ENCODE results near the gene MAOB.

MAOB gene

DNA sequence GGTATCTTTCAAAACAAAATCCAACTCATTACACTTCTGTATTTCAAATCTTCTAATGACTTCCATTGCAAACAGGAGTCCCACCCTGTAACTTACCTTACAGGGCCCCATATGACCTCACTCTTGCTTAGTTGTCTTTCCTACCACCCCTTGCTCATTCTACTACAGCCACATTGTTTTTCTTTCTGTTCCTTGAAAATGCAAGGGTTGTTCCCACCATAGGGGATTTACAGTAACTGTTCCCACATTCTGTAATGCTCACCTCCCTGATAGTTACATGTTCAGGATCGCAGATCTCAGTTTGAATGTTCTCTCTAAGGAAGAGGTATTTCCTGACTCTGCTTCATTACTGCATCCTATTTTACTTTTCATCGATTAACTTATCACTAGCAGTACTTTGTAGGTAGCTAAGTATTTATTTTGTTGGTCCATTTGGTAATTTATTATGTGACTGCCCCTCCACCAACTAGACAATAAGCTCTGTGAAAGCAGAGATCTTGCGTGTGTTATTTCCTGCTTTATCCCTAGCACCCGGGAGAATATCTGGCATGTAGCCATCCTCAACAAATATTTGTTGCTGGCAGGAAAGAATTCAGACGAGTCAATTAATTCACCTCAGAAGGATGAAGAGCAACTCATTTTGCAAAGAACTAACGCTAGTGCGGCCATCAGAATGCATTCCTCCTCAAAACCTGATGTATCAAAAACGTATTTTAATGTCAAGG lies 21.4 kb downstream of the MAOB start:
- TF ChIP-seq, protein P1, sequence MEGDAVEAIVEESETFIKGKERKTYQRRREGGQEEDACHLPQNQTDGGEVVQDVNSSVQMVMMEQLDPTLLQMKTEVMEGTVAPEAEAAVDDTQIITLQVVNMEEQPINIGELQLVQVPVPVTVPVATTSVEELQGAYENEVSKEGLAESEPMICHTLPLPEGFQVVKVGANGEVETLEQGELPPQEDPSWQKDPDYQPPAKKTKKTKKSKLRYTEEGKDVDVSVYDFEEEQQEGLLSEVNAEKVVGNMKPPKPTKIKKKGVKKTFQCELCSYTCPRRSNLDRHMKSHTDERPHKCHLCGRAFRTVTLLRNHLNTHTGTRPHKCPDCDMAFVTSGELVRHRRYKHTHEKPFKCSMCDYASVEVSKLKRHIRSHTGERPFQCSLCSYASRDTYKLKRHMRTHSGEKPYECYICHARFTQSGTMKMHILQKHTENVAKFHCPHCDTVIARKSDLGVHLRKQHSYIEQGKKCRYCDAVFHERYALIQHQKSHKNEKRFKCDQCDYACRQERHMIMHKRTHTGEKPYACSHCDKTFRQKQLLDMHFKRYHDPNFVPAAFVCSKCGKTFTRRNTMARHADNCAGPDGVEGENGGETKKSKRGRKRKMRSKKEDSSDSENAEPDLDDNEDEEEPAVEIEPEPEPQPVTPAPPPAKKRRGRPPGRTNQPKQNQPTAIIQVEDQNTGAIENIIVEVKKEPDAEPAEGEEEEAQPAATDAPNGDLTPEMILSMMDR (conservative IDR thresholded peaks at IDR 0.05; ENCODE audit: low read depth, low read length), result no peak
- Histone ChIP-seq H4K20me1 (ENCODE audit: insufficient read depth) (no peaks in the 10 kb centered on the region), H3K79me2 (ENCODE audit: insufficient read depth, low read depth) (no peaks in the 10 kb centered on the region), H3K27ac (no peak overlapping the region), H3K9ac (no peak overlapping the region), H3K4me2 (no peak overlapping the region), H3K27me3 (ENCODE audit: insufficient read depth, low read depth) (no peaks in the 10 kb centered on the region), H3K4me3 (IDR thresholded peaks at IDR 0.05; ENCODE audit: insufficient read depth, low read depth, low read length) (no peak overlapping the region), H2AFZ (ENCODE audit: low read depth) (no peak overlapping the region), H3K36me3 (ENCODE audit: insufficient read depth) (no peaks in the 10 kb centered on the region), H3K4me1 (ENCODE audit: low read depth, poor library complexity, severe bottlenecking) (no peaks in the 10 kb centered on the region)

GRCh38 chrX:43853225-43853828 lies 28.9 kb downstream of the MAOB start:
- Histone ChIP-seq H3K27ac (no peak overlapping the region), H3K4me2 (no peak overlapping the region), H3K27me3 (ENCODE audit: insufficient read depth, low read depth) (no peaks in the 10 kb centered on the region), H2AFZ (ENCODE audit: low read depth) (no peak overlapping the region), H3K4me1 (ENCODE audit: low read depth, poor library complexity, severe bottlenecking) (no peaks in the 10 kb centered on the region), H3K4me3 (IDR thresholded peaks at IDR 0.05; ENCODE audit: insufficient read depth, low read depth, low read length) (no peak overlapping the region), H4K20me1 (ENCODE audit: insufficient read depth) (no peaks in the 10 kb centered on the region), H3K79me2 (ENCODE audit: insufficient read depth, low read depth) (no peaks in the 10 kb centered on the region), H3K9ac (no peak overlapping the region), H3K36me3 (ENCODE audit: insufficient read depth) (no peaks in the 10 kb centered on the region)
- TF ChIP-seq, protein P1 (conservative IDR thresholded peaks at IDR 0.05; ENCODE audit: low read depth, low read length), result no peak

GRCh38 chrX:43850629-43851028 lies 31.6 kb downstream of the MAOB start:
- no peak overlapping the region for H2AFZ ChIP-seq (ENCODE audit: low read depth)
- H3K4me3 ChIP-seq (IDR thresholded peaks at IDR 0.05; ENCODE audit: insufficient read depth, low read depth, low read length), result no peak overlapping the region
- no peaks in the 10 kb centered on the region for H3K27me3 ChIP-seq (ENCODE audit: insufficient read depth, low read depth)
- no peak overlapping the region for H3K4me2 ChIP-seq
- H3K9ac ChIP-seq, result no peak overlapping the region
- no peak overlapping the region for H3K27ac ChIP-seq
- no peaks in the 10 kb centered on the region for H3K36me3 ChIP-seq (ENCODE audit: insufficient read depth)
- no peaks in the 10 kb centered on the region for H3K4me1 ChIP-seq (ENCODE audit: low read depth, poor library complexity, severe bottlenecking)
- TF ChIP-seq, protein P1 (conservative IDR thresholded peaks at IDR 0.05; ENCODE audit: low read depth, low read length), result no peak
- H3K79me2 ChIP-seq (ENCODE audit: insufficient read depth, low read depth), result no peaks in the 10 kb centered on the region
- H4K20me1 ChIP-seq (ENCODE audit: insufficient read depth), result no peaks in the 10 kb centered on the region

GRCh38 chrX:43849173-43849572 lies 33.1 kb downstream of the MAOB start:
- no peaks in the 10 kb centered on the region for H3K4me1 ChIP-seq (ENCODE audit: low read depth, poor library complexity, severe bottlenecking)
- no peak overlapping the region for H3K9ac ChIP-seq
- no peak overlapping the region for H2AFZ ChIP-seq (ENCODE audit: low read depth)
- H3K27ac ChIP-seq, result no peak overlapping the region
- no peak overlapping the region for H3K4me2 ChIP-seq
- H3K36me3 ChIP-seq (ENCODE audit: insufficient read depth), result no peaks in the 10 kb centered on the region
- TF ChIP-seq, protein P1 (conservative IDR thresholded peaks at IDR 0.05; ENCODE audit: low read depth, low read length), result no peak
- no peaks in the 10 kb centered on the region for H3K79me2 ChIP-seq (ENCODE audit: insufficient read depth, low read depth)
- no peak overlapping the region for H3K4me3 ChIP-seq (IDR thresholded peaks at IDR 0.05; ENCODE audit: insufficient read depth, low read depth, low read length)
- no peaks in the 10 kb centered on the region for H3K27me3 ChIP-seq (ENCODE audit: insufficient read depth, low read depth)
- no peaks in the 10 kb centered on the region for H4K20me1 ChIP-seq (ENCODE audit: insufficient read depth)
